HG03342 (cell line): ENCODE results near the gene TXK.
"Not testable (repeated sequence)": the region's sequence is repeated elsewhere in the genome, so short reads cannot be mapped to it uniquely, and the experiment has no call there.

ENCODE experiments used
- ATAC-seq: cut with Tn5 transposase; IDR thresholded peaks from one replicate; pipeline ENCODE4 v1.9.1; 2021; ENCODE audit warnings: mild to moderate bottlenecking, moderate library complexity; ENCODE audit not compliant: unreplicated experiment

The TXK gene

DNA sequence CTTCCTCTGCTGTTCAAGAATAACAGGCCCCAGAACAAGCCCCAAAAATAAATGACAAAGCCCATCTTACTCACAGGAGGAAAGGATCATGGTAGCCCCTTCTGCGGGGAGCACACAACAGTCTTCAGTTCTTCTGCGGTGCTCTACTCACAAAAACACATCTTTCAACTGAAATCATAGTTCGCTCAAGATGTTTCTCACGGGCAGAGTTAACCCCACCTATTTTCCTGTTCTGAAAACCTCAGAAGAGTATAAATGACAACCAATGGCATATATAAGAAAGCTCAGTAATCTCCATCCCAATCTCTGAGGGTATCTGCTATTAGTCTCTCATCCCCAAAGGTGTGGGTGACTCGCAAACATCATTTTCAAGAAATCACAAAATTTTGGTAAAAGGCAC lies at the start of gene TXK:
Gene TXK (minus strand): TSS at position 170 of the 400 bp plus-strand sequence. CDS start 80 bp downstream, at position 90.
- no peak for ATAC-seq

DNA sequence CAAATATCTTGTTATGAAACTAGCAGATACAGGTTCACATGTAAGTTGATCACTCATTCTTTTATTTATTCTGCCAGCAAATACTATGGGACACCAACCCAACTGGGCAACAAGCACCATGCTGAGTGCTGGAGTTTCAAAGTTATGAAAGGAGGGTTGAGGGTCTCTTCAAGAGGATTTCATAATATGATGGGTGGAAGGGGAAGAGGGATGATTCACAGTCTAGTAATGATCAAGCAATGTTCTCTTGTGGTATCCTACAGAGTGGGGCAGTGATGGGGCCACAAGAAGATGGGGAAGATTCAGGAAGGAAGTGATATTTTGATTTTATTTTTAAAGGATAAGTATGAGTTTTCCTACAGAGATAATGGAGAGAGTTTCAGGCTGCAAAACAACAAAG lies 46.2 kb upstream of the TXK start:
- no peak for ATAC-seq

DNA sequence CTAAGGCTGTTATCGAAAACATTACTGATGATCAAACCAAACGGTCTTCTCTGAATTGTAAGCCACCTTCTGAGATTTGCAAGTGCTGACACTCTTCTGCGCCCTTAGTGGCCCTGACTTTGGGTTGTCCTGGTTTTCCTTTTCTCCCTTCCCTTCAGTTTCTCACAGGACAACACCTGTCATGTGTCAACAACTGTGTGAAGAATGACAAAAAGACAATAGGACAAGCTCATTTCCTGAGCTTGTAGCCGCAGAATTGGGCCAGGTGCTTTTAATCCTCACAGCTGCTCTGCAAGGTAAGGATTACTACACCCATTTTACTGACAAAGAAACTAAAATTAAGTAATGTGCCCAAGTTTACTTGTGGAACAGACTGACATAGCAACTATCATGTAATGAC lies 44.9 kb upstream of the TXK start:
- ATAC-seq, result no peak

DNA sequence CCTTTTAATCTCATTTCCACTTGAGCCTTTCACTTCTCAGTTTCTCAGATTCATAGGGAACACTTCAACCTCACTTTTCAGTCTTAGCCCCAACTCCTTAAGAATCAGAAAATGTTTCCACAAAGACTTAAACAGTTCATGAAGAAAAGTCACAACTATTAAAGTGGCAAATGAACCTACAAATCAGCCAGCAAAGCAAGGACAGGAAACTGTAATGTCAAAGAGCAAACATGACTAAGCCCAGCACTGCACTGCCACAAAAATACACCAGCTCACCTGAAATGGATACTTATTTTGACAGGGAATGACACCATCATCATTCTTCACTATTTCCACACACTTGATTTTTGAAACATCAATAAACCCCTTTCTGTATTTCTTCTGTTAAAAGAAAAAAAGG lies 41.8 kb upstream of the TXK start:
- no peak for ATAC-seq

DNA sequence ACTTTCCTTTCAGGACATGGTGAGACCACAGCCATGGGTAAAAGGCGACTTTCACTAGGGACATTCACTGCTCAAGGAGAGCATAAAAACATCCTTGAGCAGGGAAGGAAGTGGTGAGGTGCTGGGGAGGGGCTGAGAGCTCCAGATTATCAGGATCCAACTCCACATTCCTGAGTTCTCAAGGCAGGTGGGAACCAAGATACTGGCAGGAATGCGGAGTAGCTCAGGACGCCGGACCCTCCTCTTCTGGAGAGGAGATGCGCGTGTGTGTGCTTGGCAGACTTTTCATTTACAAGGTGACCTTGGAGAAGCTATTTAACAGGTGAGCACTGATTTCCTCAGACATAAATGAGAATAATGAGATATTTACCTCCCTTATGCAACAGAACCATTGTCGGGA lies 41.3 kb upstream of the TXK start:
- ATAC-seq, result no peak

- ATAC-seq, result peak; percentile 70
Measured at GRCh38 chr4:48173056-48173991, 39.3 kb upstream of the TXK start.

DNA sequence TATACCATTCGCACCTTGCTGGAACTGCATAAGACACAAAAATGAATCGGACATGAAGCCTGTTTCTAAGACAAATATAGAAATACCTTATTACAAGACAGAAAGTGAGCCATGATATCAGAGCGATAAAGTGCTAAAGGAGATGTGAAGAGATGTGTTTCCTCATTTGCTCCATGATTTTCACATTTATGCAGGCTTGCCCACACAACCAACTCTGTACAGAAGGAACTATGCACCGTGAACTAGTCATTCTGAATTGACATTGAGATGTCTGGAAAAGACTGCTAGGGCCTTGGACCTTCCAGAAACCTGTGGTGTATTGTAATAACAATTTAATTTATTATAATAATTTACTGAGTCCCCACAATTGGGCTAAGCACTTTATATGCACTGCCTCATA lies 38.6 kb upstream of the TXK start:
- ATAC-seq, result no peak

- ATAC-seq, result no peak
Measured at GRCh38 chr4:48169636-48170035, 35.6 kb upstream of the TXK start.

DNA sequence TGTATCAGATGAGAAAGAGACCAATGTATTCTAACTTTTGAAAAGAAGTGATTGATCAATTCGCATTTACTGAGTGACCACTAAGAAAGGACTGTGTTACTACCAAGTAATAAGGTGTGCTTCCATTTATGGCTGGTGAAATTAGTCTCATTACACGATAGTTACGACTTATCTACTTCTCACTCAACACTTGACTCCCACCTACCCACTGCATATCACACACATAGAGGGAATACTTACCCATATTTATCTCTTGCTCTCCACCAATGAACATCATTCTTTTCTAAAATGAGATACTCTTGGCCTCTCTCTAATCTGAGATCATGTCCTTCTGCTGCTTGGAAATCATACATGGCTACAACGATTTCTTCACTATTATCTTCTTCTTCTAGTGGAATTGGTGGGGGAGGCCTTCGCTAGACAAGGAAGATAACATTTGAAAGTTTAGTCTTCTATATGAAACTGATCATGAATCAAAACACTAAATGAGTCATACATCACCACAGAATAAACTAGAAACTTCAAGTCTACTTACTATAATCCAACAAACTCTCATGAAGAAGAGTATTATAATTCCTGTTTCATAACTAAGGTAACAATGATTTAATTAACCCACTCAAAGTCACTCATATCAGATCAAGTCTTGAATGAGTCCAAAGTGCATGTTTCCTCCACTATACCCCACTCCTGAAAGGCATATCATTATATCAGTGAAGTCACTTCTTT lies 33.7 kb upstream of the TXK start:
- no peak for ATAC-seq

DNA sequence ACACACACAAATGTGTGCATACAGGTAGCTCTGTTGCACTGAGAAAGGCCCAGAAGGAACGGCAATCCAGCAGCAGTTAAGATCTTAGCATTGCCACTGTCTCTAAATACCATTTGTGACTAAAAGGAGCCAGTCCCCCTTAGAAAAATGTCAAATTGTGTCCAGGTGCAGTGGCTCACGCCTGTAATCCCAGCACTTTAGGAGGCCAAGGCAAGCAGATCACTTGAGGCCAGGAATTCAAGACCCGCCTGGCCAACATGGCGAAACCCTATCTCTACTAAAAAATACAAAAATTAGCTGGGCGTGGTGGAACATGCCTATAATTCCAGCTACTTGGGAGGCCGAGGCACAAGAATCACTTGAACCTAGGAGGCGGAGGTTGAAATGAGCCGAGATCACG lies 30.5 kb upstream of the TXK start:
- not testable (repeated sequence) for ATAC-seq

GRCh38 chr4:48163746-48164145 lies 29.7 kb upstream of the TXK start:
- no peak for ATAC-seq

DNA sequence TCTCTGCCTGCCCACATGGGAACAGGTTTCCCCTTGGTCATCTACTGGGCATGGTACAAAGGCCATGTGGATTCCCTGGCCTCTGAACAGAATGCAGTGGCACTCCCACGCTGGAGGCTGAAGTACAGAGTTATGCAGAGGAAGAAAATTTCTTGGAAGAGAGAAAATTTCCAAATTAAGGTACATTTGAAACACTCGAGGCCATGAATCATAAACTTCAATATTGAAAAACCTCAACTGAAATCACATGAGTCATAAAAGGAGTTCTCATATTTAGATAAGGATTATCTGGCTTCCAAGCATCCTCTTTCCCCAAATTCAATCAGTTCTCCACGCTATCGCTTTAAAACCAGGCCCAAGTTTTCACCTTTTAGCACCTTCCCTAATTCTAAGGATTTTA lies 28.1 kb upstream of the TXK start:
- ATAC-seq, result no peak

DNA sequence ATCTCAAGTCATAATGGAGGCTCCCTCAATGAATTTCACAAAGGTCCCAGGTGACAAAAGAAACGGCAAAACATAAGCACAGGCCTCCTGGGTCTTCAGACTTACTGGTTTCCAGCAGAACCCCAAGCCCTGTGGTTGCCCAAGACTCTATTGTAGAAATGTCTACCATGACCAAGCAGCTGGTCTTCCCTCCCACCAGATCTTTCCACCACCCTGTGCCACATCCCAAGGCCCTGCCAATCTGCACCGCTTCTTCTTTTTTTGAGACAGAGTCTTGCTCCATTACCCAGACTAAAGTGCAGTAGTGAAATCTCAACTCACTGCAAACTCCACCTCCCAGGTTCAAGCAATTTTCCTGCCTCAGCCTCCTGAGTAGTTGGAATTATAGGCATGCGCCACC lies 23.2 kb upstream of the TXK start:
- no peak for ATAC-seq

GRCh38 chr4:48156423-48156822 lies 22.4 kb upstream of the TXK start:
- no peak for ATAC-seq

DNA sequence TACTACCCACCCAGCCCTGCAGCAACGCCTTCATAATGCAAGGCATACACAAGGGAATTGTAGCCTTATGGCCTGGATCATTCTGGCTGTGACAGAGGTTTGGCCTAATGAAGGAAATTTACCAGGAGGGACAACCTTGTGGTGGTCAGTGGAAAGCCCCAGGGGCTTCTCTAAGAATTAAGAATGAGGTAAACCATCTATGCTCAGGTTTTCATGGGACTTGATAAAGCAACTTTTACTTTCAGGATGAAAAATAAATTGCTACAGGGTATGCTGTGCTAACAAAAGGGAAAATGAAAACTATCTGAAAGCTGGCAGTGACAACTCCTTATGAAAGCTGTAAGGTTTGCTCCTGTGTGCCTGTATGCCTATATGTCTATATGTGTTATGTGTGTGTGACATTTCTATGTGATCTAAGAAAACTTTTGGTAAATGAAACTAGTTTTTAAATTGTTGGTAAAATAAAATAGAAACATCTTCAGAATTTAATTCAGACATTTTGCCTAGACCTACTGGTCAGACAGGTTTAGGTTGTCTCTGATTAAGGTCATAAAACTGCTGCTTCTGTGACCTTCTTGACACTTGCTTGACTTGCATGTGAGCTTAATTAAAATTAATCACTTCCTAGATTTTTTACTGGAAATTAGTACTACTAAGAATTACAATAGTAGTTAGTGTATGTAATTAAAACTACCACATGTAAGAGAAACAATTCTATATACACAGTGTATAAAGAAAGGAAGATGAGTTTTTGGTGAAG lies 19.9 kb upstream of the TXK start:
- peak; percentile 57 for ATAC-seq

DNA sequence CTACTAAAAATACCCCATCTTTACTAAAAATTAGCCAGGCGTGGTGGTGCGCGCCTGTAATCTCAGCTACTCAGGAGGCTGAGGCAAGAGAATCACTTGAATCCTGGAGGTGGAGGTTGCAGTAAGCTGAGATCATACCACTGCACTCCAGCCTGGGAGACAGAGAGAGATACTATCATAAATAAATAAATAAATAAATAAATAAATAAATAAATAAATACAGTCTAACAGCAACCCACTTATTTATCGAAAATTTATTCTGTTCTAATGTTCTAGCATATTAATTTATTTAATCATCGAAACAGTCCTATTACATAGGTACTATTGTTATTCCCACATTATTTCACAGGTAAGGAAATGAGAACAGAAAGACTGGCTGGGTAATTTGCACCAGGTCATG lies 18.2 kb upstream of the TXK start:
- no peak for ATAC-seq

DNA sequence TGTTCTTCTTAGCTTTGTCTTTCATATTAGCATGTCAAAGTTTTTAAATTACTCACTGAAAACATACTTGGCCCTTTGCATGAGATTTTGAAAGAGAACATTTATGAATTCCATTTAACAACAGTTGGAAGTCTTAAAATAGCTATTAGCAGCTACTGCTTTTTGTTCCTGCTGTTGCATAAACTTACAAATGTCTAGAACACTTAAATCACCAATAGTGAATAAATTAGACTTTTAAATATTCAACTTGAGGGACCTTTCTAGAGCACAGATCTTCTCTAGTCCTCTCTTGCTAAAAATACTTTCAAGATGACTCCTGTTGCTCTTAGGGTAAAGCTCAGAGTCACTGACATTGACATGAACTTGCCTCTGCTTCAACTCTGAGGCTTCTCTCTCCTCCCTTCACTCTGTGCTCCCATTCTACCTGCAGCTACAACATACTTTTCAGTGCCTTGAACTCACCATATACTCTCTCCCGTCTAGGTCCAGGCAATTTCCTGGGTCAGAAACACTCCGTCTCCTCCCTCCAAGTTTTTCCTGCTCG lies 15.8 kb upstream of the TXK start:
- ATAC-seq, result no peak

DNA sequence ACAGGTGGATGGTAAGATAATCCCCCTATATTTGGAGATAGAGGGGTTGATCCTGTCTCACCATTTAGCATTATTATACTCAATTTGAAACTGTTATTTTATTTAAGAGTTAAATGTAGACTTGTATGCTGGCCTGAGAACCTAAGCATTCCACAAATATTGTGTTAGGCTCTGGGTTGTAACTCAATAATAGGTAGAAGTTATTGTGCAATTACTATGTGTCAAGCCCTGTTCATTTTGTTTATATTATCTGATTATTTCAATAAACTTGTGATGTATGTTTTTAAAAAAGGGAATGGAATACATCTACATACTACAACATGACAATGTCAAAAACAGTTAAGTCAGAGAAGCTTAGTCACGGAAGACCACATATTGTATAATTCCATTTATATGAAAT lies 13.6 kb upstream of the TXK start:
- ATAC-seq, result no peak

DNA sequence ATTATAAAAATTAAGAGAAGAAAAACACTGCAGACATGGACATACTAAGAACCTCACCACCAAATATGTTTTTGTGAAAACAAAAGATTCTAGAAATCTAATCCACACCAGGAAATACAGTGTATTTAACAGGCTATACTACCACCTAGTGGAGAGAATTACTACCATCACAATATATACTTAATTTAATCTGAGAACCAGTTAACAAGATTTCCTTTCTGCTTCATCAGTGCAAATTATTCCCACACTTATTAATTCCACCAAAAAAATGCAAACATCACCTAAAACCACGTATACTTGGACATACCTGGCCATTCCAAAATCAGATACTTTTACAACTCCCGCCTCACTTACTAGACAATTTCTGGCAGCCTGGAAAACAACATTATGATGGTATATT lies 7.0 kb upstream of the TXK start:
- ATAC-seq, result peak; percentile 49

- no peak for ATAC-seq
Measured at GRCh38 chr4:48139691-48140090, 5.6 kb upstream of the TXK start.

GRCh38 chr4:48138936-48139335 lies 4.9 kb upstream of the TXK start:
- ATAC-seq, result peak; percentile 84
